Neuronal stem cell (in vitro differentiated cells): ENCODE results near the gene IDI2.
"Not testable (repeated sequence)": the region's sequence is repeated elsewhere in the genome, so short reads cannot be mapped to it uniquely, and the experiment has no call there.

Experiments used
- DNase-seq: peaks from one replicate; pipeline ENCODE4 v3.0.0-alpha.2; 2013; ENCODE audit warnings: low spot score
- H2AFZ ChIP-seq: one replicate; pipeline ENCODE4 v1.6.1; 2013; ENCODE audit warnings: mild to moderate bottlenecking, low read length, inconsistent platforms
- H2AK5ac ChIP-seq: 2 replicates; pipeline ENCODE4 v1.6.1; 2013; ENCODE audit warnings: low read depth, mild to moderate bottlenecking, inconsistent platforms, low read length, moderate library complexity, mixed read lengths
- H2BK120ac ChIP-seq: 2 replicates; pipeline ENCODE4 v1.6.1; 2013; ENCODE audit warnings: low read depth, mild to moderate bottlenecking, inconsistent platforms, low read length, moderate library complexity, mixed read lengths
- H2BK12ac ChIP-seq: one replicate; pipeline ENCODE4 v1.6.1; 2013; ENCODE audit warnings: low read length, inconsistent platforms
- H2BK15ac ChIP-seq: 2 replicates; pipeline ENCODE4 v1.6.1; 2013; ENCODE audit warnings: mild to moderate bottlenecking, low read length, inconsistent platforms, mixed read lengths
- H2BK5ac ChIP-seq: one replicate; pipeline ENCODE4 v1.6.1; 2013; ENCODE audit warnings: inconsistent platforms, mild to moderate bottlenecking, low read length, moderate library complexity
- H3K14ac ChIP-seq: one replicate; pipeline ENCODE4 v1.6.1; 2013; ENCODE audit warnings: low read length, inconsistent platforms
- H3K18ac ChIP-seq: 2 replicates; pipeline ENCODE4 v1.6.1; 2013; ENCODE audit warnings: low read length, inconsistent platforms
- H3K23ac ChIP-seq: 2 replicates; pipeline ENCODE4 v1.6.1; 2013; ENCODE audit warnings: low read depth, mild to moderate bottlenecking, mixed read lengths, low read length, inconsistent platforms; ENCODE audit not compliant: poor library complexity
- H3K27ac ChIP-seq: replicated peaks from 3 replicates; pipeline ENCODE4 v1.5.1; 2013; ENCODE audit warnings: low read length, inconsistent platforms
- H3K27me3 ChIP-seq, 3 experiments: 2 replicates each; pipeline ENCODE4 v1.6.1; 2013; ENCODE audit warnings: low read length in 3 of 3, mild to moderate bottlenecking in 2 of 3, inconsistent platforms in 1 of 3, low read depth in 1 of 3, mixed read lengths in 1 of 3, moderate library complexity in 1 of 3; ENCODE audit not compliant: control insufficient read depth in 3 of 3, insufficient read depth in 3 of 3
- H3K36me3 ChIP-seq, 2 donors: replicated peaks in 1 of 2; 2 replicates each; pipeline ENCODE4 v1.6.1; 2013; ENCODE audit warnings: low read length in 2 of 2; ENCODE audit not compliant: control insufficient read depth in 2 of 2, insufficient read depth in 2 of 2
- H3K4ac ChIP-seq: 2 replicates; pipeline ENCODE4 v1.6.1; 2013; ENCODE audit warnings: inconsistent platforms, mild to moderate bottlenecking, low read length, moderate library complexity
- H3K4me1 ChIP-seq, 2 donors: 1 replicate in 1 of 2; 2 replicates in 1 of 2; pipeline ENCODE4 v1.6.1; 2013; ENCODE audit warnings: low read length in 2 of 2, low read depth in 1 of 2; ENCODE audit not compliant: control insufficient read depth in 2 of 2, insufficient read depth in 1 of 2
- H3K4me2 ChIP-seq: one replicate; pipeline ENCODE4 v1.6.1; 2013; ENCODE audit warnings: mild to moderate bottlenecking, low read length, inconsistent platforms; ENCODE audit not compliant: insufficient read depth, poor library complexity, severe bottlenecking
- H3K4me3 ChIP-seq, 2 donors: 2 replicates each; pipeline ENCODE4 v1.5.1; 2013; ENCODE audit warnings: low read length in 2 of 2, mild to moderate bottlenecking in 2 of 2, inconsistent platforms in 1 of 2, moderate library complexity in 1 of 2
- H3K79me1 ChIP-seq: one replicate; pipeline ENCODE4 v1.6.1; 2013; ENCODE audit warnings: low read depth, mild to moderate bottlenecking, inconsistent platforms, low read length, moderate library complexity
- H3K9ac ChIP-seq: one replicate; pipeline ENCODE4 v1.6.1; 2013; ENCODE audit warnings: mild to moderate bottlenecking, low read depth, low read length, inconsistent platforms; ENCODE audit not compliant: poor library complexity
- H3K9me3 ChIP-seq, 2 donors: replicated peaks in 1 of 2; 2 replicates each; pipeline versions ENCODE3 to v1.6.1; 2013; ENCODE audit warnings: low read length in 2 of 2, mild to moderate bottlenecking in 2 of 2, inconsistent platforms in 1 of 2, low read depth in 1 of 2, mixed read lengths in 1 of 2, moderate library complexity in 1 of 2; ENCODE audit not compliant: control insufficient read depth in 2 of 2, insufficient read depth in 1 of 2
- H4K8ac ChIP-seq: one replicate; pipeline ENCODE4 v1.6.1; 2013; ENCODE audit warnings: low read depth, mild to moderate bottlenecking, inconsistent platforms, low read length, moderate library complexity
- H4K91ac ChIP-seq: one replicate; pipeline ENCODE4 v1.6.1; 2013; ENCODE audit warnings: low read length, low read depth, mild to moderate bottlenecking, inconsistent platforms; ENCODE audit not compliant: poor library complexity
- WGBS, 2 donors: extraction: QIAGEN DNeasy Blood & Tissue Kit; methylation state at CpG; one replicate each; pipeline ENCODE4 v1.1.7; 2013; ENCODE audit warnings: missing lambda C conversion rate in 2 of 2, mixed read lengths in 1 of 2; ENCODE audit not compliant: insufficient read length in 2 of 2, insufficient replicate concordance in 1 of 2; ENCODE audit errors: extremely low coverage in 2 of 2; 5-methylcytosine and 5-hydroxymethylcytosine counted together

Gene IDI2

DNA sequence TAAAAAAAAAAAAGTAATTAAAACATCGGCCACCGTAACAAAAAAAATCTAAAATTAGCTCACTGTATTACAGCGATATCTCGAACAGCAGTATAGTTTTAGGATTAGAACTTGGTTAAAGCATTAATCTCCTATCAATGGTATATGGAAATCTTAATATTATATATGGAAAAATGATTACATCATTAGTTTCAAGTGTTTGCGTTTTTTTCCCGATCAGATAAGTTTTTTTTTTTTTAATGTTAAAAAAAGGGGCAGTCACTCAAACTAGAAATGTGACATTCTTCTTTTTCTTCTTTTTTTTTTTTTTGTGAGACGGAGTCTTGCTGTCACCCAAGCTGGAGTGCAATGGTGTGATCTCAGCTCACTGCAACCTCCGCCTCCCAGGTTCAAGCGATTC lies 15.9 kb upstream of the IDI2 start:
- H2AK5ac ChIP-seq = no peak overlapping the region
- H3K4ac ChIP-seq = no peak overlapping the region
- H3K14ac ChIP-seq = no peak overlapping the region
- WGBS, 2 donors = no CpG with 5 or more reads among the region's 9 CpGs
- no peak overlapping the region for H2AFZ ChIP-seq
- H3K9me3 ChIP-seq = no peaks in the 10 kb centered on the region
- no peaks in the 10 kb centered on the region for H3K27me3 ChIP-seq
- no peak for DNase-seq
- H3K18ac ChIP-seq = no peak overlapping the region
- no peak overlapping the region for H3K9ac ChIP-seq
- peaks cover 7 to 13% of the 10 kb centered on the region in 2 donors for H3K4me1 ChIP-seq
- peaks cover 29 to 95% of the 10 kb centered on the region in 2 donors for H3K36me3 ChIP-seq
- no peak overlapping the region for H3K27ac ChIP-seq
- H2BK12ac ChIP-seq = no peak overlapping the region
- H2BK15ac ChIP-seq = no peak overlapping the region
- no peak overlapping the region for H3K4me2 ChIP-seq
- H4K8ac ChIP-seq = no peak overlapping the region
- no peak overlapping the region for H2BK120ac ChIP-seq
- no peaks in the 10 kb centered on the region for H3K79me1 ChIP-seq
- no peak overlapping the region for H4K91ac ChIP-seq
- no peak overlapping the region for H2BK5ac ChIP-seq
- no peak overlapping the region for H3K23ac ChIP-seq
- no peak overlapping the region for H3K4me3 ChIP-seq

DNA sequence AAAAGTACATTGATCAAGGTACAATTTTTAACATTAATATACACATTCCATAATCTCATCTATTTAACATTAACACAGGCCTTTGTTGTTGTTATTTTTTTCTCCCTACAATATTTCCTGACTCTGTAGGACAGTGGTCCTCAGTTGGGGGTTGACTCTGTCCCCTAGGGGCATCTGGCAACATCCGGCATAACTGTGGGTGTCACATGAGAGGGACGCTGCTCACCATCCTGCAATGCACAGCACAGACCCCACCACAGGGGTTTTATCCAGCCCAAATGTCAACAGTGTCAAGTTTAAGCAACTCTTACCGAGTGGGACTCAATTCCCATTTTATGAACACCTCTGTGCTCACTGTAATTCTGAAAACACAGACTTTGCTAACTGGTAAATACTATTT lies 14.5 kb upstream of the IDI2 start:
- H3K79me1 ChIP-seq = no peaks in the 10 kb centered on the region
- H3K4me3 ChIP-seq = no peak overlapping the region
- DNase-seq = no peak
- H2BK120ac ChIP-seq = no peak overlapping the region
- H3K18ac ChIP-seq = no peak overlapping the region
- H3K14ac ChIP-seq = no peak overlapping the region
- H2AK5ac ChIP-seq = no peak overlapping the region
- no peak overlapping the region for H2BK15ac ChIP-seq
- no peak overlapping the region for H2AFZ ChIP-seq
- H4K8ac ChIP-seq = no peak overlapping the region
- H3K4ac ChIP-seq = no peak overlapping the region
- no peak overlapping the region for H2BK5ac ChIP-seq
- peaks cover 26 to 82% of the 10 kb centered on the region in 2 donors for H3K36me3 ChIP-seq
- peaks cover 7 to 11% of the 10 kb centered on the region in 2 donors for H3K4me1 ChIP-seq
- H3K4me2 ChIP-seq = no peak overlapping the region
- no peaks in the 10 kb centered on the region for H3K9me3 ChIP-seq
- H3K9ac ChIP-seq = no peak overlapping the region
- no peak overlapping the region for H2BK12ac ChIP-seq
- no CpG with 5 or more reads among the region's 3 CpGs for WGBS, 2 donors
- H3K27ac ChIP-seq = no peak overlapping the region
- H3K27me3 ChIP-seq = no peaks in the 10 kb centered on the region
- no peak overlapping the region for H3K23ac ChIP-seq
- no peak overlapping the region for H4K91ac ChIP-seq

DNA sequence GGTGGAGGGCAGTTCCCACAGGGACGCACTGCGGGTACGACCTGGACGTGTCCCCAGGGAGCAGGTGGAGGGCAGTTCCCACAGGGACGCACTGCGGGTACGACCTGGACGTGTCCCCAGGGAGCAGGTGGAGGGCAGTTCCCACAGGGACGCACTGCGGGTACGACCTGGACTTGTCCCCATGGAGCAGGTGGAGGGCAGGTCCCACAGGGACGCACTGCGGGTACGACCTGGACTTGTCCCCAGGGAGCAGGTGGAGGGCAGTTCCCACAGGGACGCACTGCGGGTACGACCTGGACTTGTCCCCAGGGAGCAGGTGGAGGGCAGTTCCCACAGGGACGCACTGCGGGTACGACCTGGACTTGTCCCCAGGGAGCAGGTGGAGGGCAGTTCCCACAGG lies 13.1 kb upstream of the IDI2 start:
- not testable (repeated sequence) for H3K23ac ChIP-seq, H2AFZ ChIP-seq, H4K91ac ChIP-seq, H2BK120ac ChIP-seq, H2BK15ac ChIP-seq, H3K4me3 ChIP-seq, H2BK5ac ChIP-seq, H3K4me1 ChIP-seq, H3K9me3 ChIP-seq, H3K27ac ChIP-seq, H3K18ac ChIP-seq, DNase-seq, H3K27me3 ChIP-seq, H4K8ac ChIP-seq, H3K79me1 ChIP-seq, H3K9ac ChIP-seq, H3K4me2 ChIP-seq, H2BK12ac ChIP-seq, H3K4ac ChIP-seq, H2AK5ac ChIP-seq, H3K14ac ChIP-seq
- H3K36me3 ChIP-seq = peaks cover 20 to 68% of the 10 kb centered on the region in 2 donors
- WGBS, 2 donors = no CpG with 5 or more reads among the region's 20 CpGs

DNA sequence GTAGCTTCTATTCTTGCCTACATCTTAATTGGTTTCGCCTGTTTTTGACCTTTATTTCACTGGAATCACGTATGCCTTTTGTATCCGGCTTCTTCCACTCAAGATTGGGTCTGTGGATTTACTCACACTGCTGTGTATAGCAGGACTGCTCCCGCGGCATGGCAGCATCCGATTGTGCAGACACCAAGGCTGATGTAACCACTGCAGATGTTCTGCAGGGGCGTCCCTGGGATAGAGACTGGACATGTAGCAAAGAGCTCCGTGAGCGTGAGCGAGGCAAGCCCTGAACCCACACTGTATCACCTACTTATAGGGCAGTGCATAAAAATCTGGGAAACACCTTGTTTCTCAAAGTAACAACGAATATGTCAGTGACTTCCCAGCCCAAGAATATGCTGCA lies 11.4 kb upstream of the IDI2 start:
- peak overlapping the region; percentile 55 for H3K27ac ChIP-seq
- no peak overlapping the region for H4K91ac ChIP-seq
- WGBS, 2 donors = no CpG with 5 or more reads among the region's 11 CpGs

More for the DNA sequence above, 11.4 kb upstream of the IDI2 start:
- Histone ChIP-seq H3K4me3 (no peak overlapping the region), H3K27me3 (no peaks in the 10 kb centered on the region), H3K4me2 (no peak overlapping the region), H3K9me3 (no peaks in the 10 kb centered on the region), H3K18ac (no peak overlapping the region), H3K4me1 (peaks cover 0 to 3% of the 10 kb centered on the region in 2 donors), H2AFZ (no peak overlapping the region), H3K23ac (no peak overlapping the region), H2BK12ac (no peak overlapping the region), H2BK120ac (no peak overlapping the region), H3K4ac (no peak overlapping the region), H3K9ac (no peak overlapping the region), H2AK5ac (no peak overlapping the region), H3K79me1 (no peaks in the 10 kb centered on the region), H3K14ac (no peak overlapping the region), H2BK15ac (no peak overlapping the region), H4K8ac (no peak overlapping the region), H2BK5ac (no peak overlapping the region), H3K36me3 (peaks cover 12 to 52% of the 10 kb centered on the region in 2 donors)
- no peak for DNase-seq
